Measurements from ENCODE around the gene ENPP6. TPM values are rescaled to one million over a fixed set of nuclear protein-coding genes. Genes with fewer than 3 reads are reported as not detected.

The ENPP6 gene
- total RNA-seq, 4 donors from 2014 or later, result not detected

DNA sequence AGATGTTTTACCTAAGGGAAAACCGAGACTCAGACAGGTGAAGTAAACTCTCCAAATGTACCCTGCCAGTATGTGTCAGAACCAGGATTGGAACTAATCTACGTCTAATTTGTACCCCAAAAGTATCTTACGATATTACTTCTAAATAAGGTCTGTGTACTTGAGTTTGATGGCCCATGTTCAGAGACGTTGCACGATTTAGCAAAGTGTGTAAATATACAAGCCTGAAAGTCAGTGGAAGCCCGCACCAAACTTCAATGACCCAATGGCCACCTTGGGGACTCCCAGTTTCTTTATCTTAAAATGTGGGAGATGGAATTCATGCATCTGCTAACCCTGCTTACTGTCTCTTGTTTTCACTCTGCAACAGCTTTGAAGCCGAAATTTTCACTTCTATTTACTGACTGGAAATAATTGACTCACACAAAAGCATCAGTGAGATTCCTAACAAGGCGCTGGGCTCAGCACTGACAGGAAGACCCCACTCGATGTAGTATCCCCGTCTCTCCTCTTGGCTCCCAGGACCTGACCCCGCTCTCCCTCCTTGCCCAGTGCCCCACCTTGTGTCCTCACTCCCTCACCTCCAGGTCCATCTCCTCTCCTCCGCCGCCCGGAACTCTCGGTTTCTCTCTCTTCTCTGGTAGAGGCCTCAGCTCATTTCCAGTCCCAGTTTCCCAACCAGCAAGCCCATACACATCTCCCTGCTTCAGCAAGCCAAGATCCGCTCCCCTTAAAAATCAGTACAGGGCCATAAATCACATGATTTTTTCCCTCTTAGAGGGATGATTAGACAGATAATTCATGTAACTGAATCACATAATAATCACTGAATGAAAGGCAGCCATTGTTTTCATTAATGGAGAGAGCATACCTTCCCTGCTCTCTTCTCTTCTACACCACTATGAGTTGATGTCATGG, 42.8 kb downstream of the ENPP6 start:
- DNase-seq (ENCODE audit: low spot score in 2 of 2), result no peak
- no peak overlapping the region for H3K27ac ChIP-seq
- H3K27me3 ChIP-seq, result no peaks in the 10 kb centered on the region
- TF ChIP-seq POLR2A (IDR thresholded peaks at IDR 0.05), result no peak
- TF ChIP-seq, protein P1, sequence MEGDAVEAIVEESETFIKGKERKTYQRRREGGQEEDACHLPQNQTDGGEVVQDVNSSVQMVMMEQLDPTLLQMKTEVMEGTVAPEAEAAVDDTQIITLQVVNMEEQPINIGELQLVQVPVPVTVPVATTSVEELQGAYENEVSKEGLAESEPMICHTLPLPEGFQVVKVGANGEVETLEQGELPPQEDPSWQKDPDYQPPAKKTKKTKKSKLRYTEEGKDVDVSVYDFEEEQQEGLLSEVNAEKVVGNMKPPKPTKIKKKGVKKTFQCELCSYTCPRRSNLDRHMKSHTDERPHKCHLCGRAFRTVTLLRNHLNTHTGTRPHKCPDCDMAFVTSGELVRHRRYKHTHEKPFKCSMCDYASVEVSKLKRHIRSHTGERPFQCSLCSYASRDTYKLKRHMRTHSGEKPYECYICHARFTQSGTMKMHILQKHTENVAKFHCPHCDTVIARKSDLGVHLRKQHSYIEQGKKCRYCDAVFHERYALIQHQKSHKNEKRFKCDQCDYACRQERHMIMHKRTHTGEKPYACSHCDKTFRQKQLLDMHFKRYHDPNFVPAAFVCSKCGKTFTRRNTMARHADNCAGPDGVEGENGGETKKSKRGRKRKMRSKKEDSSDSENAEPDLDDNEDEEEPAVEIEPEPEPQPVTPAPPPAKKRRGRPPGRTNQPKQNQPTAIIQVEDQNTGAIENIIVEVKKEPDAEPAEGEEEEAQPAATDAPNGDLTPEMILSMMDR (IDR thresholded peaks at IDR 0.05), result no peak
- no peak for TF ChIP-seq EP300 (IDR thresholded peaks at IDR 0.05)
- TF ChIP-seq POLR2AphosphoS5 (IDR thresholded peaks at IDR 0.05), result no peak
- H3K36me3 ChIP-seq, result no peaks in the 10 kb centered on the region
- H3K4me3 ChIP-seq, result no peak overlapping the region
- WGBS, result 60% methylated on average over 16 of the region's 16 CpGs
- no peaks in the 10 kb centered on the region for H3K9me3 ChIP-seq
- H3K4me1 ChIP-seq, result no peaks in the 10 kb centered on the region

DNA sequence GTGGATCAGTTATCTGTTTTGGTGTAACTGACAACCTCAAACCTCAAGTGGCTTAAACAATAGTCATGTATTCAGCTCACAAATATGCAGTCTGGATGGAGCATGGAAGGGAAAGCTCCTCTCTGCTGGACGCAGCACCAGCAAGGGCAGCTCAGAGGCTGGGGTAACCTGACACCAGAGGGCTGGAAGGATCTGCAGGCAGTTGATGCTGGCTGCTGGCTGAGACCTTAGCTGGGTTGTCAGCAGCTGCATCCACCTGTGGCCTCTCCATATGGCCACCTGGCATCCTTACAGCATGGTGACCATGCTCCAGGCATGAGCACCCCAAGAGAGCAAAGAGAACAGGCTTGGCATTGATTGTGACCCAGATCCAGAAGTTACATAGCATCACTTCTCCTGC, 46.7 kb downstream of the ENPP6 start:
- TF ChIP-seq POLR2A (IDR thresholded peaks at IDR 0.05) (no peak), EP300 (IDR thresholded peaks at IDR 0.05) (no peak), POLR2AphosphoS5 (IDR thresholded peaks at IDR 0.05) (no peak)
- TF ChIP-seq, protein P1 (IDR thresholded peaks at IDR 0.05), result no peak
- Histone ChIP-seq H3K27ac (no peak overlapping the region), H3K4me3 (no peak overlapping the region), H3K27me3 (no peaks in the 10 kb centered on the region), H3K9me3 (no peaks in the 10 kb centered on the region), H3K4me1 (peaks cover 9% of the 10 kb centered on the region), H3K36me3 (no peaks in the 10 kb centered on the region)
- 10% methylated on average over 1 of the region's 1 CpG for WGBS
- DNase-seq (ENCODE audit: low spot score in 2 of 2), result no peak

DNA sequence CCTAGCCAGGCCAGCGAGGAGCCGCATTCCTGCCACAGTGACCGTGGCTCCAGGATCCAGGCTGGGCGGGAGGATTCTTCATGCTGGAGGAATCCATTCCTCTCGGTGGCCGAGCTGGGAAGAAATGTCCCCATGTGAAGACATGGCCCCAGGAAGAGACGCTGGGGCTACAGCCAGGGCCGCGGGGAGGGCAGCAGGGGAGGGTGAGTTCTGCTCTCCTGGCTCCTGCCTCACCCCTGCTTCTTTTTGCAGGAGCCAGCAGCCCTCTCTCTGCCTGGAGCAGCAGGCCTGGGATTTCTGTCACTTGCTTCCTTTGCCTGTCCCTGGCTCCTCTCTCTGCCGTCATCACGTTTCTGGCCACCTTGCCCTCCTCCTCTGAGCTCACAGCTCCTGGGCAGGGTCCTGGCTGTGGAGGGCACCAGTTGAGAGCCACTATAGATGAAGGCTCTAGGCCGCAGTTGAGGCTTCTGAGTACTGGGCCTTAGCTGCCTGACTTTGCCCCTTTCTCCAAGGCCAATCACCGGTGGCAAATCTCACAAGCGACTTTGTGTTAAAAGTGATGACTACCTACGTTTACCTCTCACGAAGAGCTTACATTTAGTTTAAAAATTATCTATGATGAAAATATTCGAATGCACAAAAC, 48.3 kb downstream of the ENPP6 start:
- no peak overlapping the region for H3K4me3 ChIP-seq
- H3K36me3 ChIP-seq, result no peaks in the 10 kb centered on the region
- peaks cover 7% of the 10 kb centered on the region for H3K27me3 ChIP-seq
- WGBS, result 82% methylated on average over 16 of the region's 17 CpGs
- H3K4me1 ChIP-seq, result peaks cover 9% of the 10 kb centered on the region
- H3K27ac ChIP-seq, result no peak overlapping the region
- no peaks in the 10 kb centered on the region for H3K9me3 ChIP-seq
- no peak for DNase-seq (ENCODE audit: low spot score in 2 of 2)
- no peak for TF ChIP-seq POLR2AphosphoS5 (IDR thresholded peaks at IDR 0.05)
- TF ChIP-seq, protein P1 (IDR thresholded peaks at IDR 0.05), result no peak
- TF ChIP-seq EP300 (IDR thresholded peaks at IDR 0.05), result no peak
- TF ChIP-seq POLR2A (IDR thresholded peaks at IDR 0.05), result no peak

DNA sequence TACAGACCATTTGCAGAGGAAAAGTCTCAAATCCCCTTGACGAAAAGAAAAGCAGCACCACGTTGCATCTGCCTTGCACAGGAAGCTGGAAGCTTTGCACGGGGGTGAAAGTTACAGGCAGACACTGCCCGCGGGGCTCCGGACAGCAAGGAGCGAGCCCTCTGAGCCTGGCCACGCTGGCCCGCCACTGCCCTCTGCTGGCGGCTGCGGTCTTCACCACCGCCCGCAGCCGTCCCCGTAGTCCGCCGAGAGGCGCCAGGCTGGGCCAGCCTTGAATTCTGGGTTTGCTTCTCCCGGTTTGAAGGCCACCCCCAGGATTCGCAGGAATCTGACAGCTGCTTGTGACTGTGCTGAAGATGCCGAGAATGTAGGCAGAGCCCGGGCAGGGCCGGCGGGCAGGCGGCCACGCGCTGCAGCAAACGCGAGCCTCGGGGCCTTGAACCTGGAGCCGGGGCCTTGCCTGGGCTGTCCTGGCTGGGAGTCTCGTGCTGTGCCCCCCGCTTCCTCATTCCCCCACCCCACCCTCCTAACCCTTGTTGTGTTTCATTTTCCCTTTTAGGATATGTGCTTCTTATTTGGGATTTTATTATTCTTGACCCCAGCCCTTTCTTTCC, 49.2 kb downstream of the ENPP6 start:
- TF ChIP-seq, protein P1 (IDR thresholded peaks at IDR 0.05), result peak; percentile 68 to 97
- TF ChIP-seq POLR2AphosphoS5 (IDR thresholded peaks at IDR 0.05), result no peak
- no peak for TF ChIP-seq POLR2A (IDR thresholded peaks at IDR 0.05)
- no peak for TF ChIP-seq EP300 (IDR thresholded peaks at IDR 0.05)
- peak overlapping the region; percentile 8 for H3K4me3 ChIP-seq
- WGBS, result 16% methylated on average over 26 of the region's 33 CpGs

DNA sequence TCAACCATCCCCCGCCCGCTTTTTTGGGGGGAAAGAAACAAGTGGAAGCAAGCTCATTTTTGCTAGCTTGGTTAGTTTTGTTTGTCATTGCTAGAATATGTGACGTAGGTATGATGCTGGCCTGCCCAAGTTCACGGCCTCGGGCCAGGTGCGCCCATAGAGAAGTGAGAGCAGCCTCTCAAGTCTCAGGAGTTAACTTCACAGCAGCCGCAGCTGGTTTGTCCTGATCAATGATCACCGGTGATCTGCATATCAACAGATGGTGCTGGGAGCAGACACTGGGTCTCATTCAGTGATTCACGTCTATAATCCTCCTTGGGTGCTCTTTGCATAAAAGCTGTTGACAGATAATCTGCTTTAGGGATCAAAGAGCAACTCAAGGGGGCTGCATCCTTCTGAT, 50.1 kb downstream of the ENPP6 start:
- Histone ChIP-seq H3K4me3 (no peak overlapping the region), H3K27ac (no peak overlapping the region), H3K9me3 (no peaks in the 10 kb centered on the region), H3K4me1 (peaks cover 9% of the 10 kb centered on the region), H3K36me3 (no peaks in the 10 kb centered on the region), H3K27me3 (peaks cover 7% of the 10 kb centered on the region)
- 68% methylated on average over 9 of the region's 9 CpGs for WGBS
- DNase-seq (ENCODE audit: low spot score in 2 of 2), result no peak
- TF ChIP-seq, protein P1 (IDR thresholded peaks at IDR 0.05), result no peak
- TF ChIP-seq POLR2A (IDR thresholded peaks at IDR 0.05) (no peak), POLR2AphosphoS5 (IDR thresholded peaks at IDR 0.05) (no peak), EP300 (IDR thresholded peaks at IDR 0.05) (no peak)

More for the DNA sequence above, 49.2 kb downstream of the ENPP6 start:
- Histone ChIP-seq H3K9me3 (no peaks in the 10 kb centered on the region), H3K36me3 (no peaks in the 10 kb centered on the region), H3K4me1 (peaks cover 9% of the 10 kb centered on the region), H3K27ac (no peak overlapping the region), H3K27me3 (peaks cover 7% of the 10 kb centered on the region)
- peak in 1 of 2 donors; percentile 78 for DNase-seq (ENCODE audit: low spot score in 2 of 2)
